Muscle of leg (tissue), 11 donors: Measurements from ENCODE around the gene SERTAD4. TPM values are rescaled to one million over a fixed set of nuclear protein-coding genes. Genes with fewer than 3 reads are reported as not detected.

Experiments
- DNase-seq: peaks from one replicate; pipeline ENCODE4 v3.0.0; 2013
- H3K27ac ChIP-seq: one replicate; pipeline ENCODE4 v1.5.1; 2013; ENCODE audit warnings: mild to moderate bottlenecking, low read length, control low read depth
- H3K27me3 ChIP-seq: one replicate; pipeline ENCODE4 v1.6.1; 2013; ENCODE audit warnings: low read length; ENCODE audit not compliant: control insufficient read depth, insufficient read depth
- H3K36me3 ChIP-seq: one replicate; pipeline ENCODE4 v1.6.1; 2013; ENCODE audit warnings: low read length; ENCODE audit not compliant: control insufficient read depth, insufficient read depth
- H3K4me1 ChIP-seq: one replicate; pipeline ENCODE4 v1.6.1; 2013; ENCODE audit warnings: low read length; ENCODE audit not compliant: control insufficient read depth, insufficient read depth
- H3K4me3 ChIP-seq: one replicate; pipeline ENCODE4 v1.5.1; 2013; ENCODE audit warnings: low read length, control low read depth
- H3K9me3 ChIP-seq: replicated peaks from 2 replicates; pipeline ENCODE4 v1.6.1; 2013; ENCODE audit warnings: low read depth, low read length; ENCODE audit not compliant: control insufficient read depth
- WGBS: methylation state at CpG from one replicate; pipeline ENCODE4 v1.1.5; 2013; ENCODE audit warnings: missing lambda C conversion rate; ENCODE audit not compliant: insufficient coverage; 5-methylcytosine and 5-hydroxymethylcytosine counted together
- polyA plus RNA-seq, 8 donors: library from polyadenylated mRNA; unstranded; fragments of 120-200 nt; gene quantifications; one replicate each; pipeline versions ENCODE4 v1.2.1 to v1.2.3, GENCODE V29; 2013; ENCODE audit warnings: inconsistent platforms in 1 of 8, low replicate concordance in 1 of 8; ENCODE audit not compliant: insufficient read length in 8 of 8, insufficient read depth in 1 of 8
- total RNA-seq: library from RNA; stranded (reverse); fragments of 120-200 nt; gene quantifications from one replicate; pipeline ENCODE4 v1.2.4, GENCODE V29; 2013

Gene SERTAD4
- total and polyA plus RNA-seq, 9 donors = 3.6 to 13.1 (median 6.4) TPM

- no peak for DNase-seq
- H3K4me1 ChIP-seq = no peaks in the 10 kb centered on the region
- H3K9me3 ChIP-seq = no peaks in the 10 kb centered on the region
- H3K4me3 ChIP-seq = no peak overlapping the region
- H3K27me3 ChIP-seq = no peaks in the 10 kb centered on the region
- H3K27ac ChIP-seq = no peak overlapping the region
- no peaks in the 10 kb centered on the region for H3K36me3 ChIP-seq
- no CpG with 5 or more reads among the region's 3 CpGs for WGBS
These were observed 30.9 kb upstream of the SERTAD4 start for GRCh38 chr1:210201681-210202080.

GRCh38 chr1:210207597-210208450 is 24.8 kb upstream of the SERTAD4 start:
- Histone ChIP-seq H3K27ac (no peak overlapping the region), H3K27me3 (no peaks in the 10 kb centered on the region), H3K4me1 (no peaks in the 10 kb centered on the region), H3K9me3 (no peaks in the 10 kb centered on the region), H3K4me3 (no peak overlapping the region), H3K36me3 (no peaks in the 10 kb centered on the region)
- no peak for DNase-seq
- 100% methylated on average over 1 of the region's 2 CpGs for WGBS

- WGBS = no CpG with 5 or more reads among the region's 8 CpGs
- H3K27me3 ChIP-seq = no peaks in the 10 kb centered on the region
- no peaks in the 10 kb centered on the region for H3K9me3 ChIP-seq
- no peaks in the 10 kb centered on the region for H3K36me3 ChIP-seq
- no peak for DNase-seq
- H3K27ac ChIP-seq = no peak overlapping the region
- no peak overlapping the region for H3K4me3 ChIP-seq
- no peaks in the 10 kb centered on the region for H3K4me1 ChIP-seq
These were observed 19.3 kb upstream of the SERTAD4 start for GRCh38 chr1:210213335-210213734.

- DNase-seq = no peak
- WGBS = 92% methylated on average over 2 of the region's 4 CpGs
- no peak overlapping the region for H3K4me3 ChIP-seq
These were observed 17.8 kb upstream of the SERTAD4 start for GRCh38 chr1:210214573-210215409.

GRCh38 chr1:210217482-210217881 is 15.1 kb upstream of the SERTAD4 start:
- Histone ChIP-seq H3K36me3 (no peaks in the 10 kb centered on the region), H3K9me3 (no peaks in the 10 kb centered on the region), H3K4me1 (peaks cover 3% of the 10 kb centered on the region), H3K27ac (no peak overlapping the region), H3K27me3 (no peaks in the 10 kb centered on the region), H3K4me3 (no peak overlapping the region)
- no peak for DNase-seq
- WGBS = no CpG with 5 or more reads among the region's 5 CpGs

More at GRCh38 chr1:210214573-210215409, 17.8 kb upstream of the SERTAD4 start:
- Histone ChIP-seq H3K27me3 (no peaks in the 10 kb centered on the region), H3K9me3 (no peaks in the 10 kb centered on the region), H3K27ac (no peak overlapping the region), H3K4me1 (no peaks in the 10 kb centered on the region), H3K36me3 (no peaks in the 10 kb centered on the region)

GRCh38 chr1:210218047-210218446 is 14.5 kb upstream of the SERTAD4 start:
- Histone ChIP-seq H3K27ac (no peak overlapping the region), H3K4me1 (peaks cover 3% of the 10 kb centered on the region), H3K9me3 (no peaks in the 10 kb centered on the region), H3K4me3 (no peak overlapping the region), H3K36me3 (no peaks in the 10 kb centered on the region), H3K27me3 (no peaks in the 10 kb centered on the region)
- WGBS = 82% methylated on average over 2 of the region's 4 CpGs
- no peak for DNase-seq

GRCh38 chr1:210222340-210223006 is 10.1 kb upstream of the SERTAD4 start:
- Histone ChIP-seq H3K9me3 (no peaks in the 10 kb centered on the region), H3K36me3 (no peaks in the 10 kb centered on the region), H3K4me1 (peaks cover 3% of the 10 kb centered on the region), H3K4me3 (no peak overlapping the region), H3K27ac (no peak overlapping the region), H3K27me3 (no peaks in the 10 kb centered on the region)
- peak; percentile 35 for DNase-seq
- 31% methylated on average over 3 of the region's 6 CpGs for WGBS

- WGBS = 4% methylated on average over 5 of the region's 5 CpGs
- no peaks in the 10 kb centered on the region for H3K36me3 ChIP-seq
- H3K4me1 ChIP-seq = peaks cover 3% of the 10 kb centered on the region
- no peaks in the 10 kb centered on the region for H3K27me3 ChIP-seq
- H3K9me3 ChIP-seq = no peaks in the 10 kb centered on the region
- no peak overlapping the region for H3K4me3 ChIP-seq
- no peak overlapping the region for H3K27ac ChIP-seq
- DNase-seq = peak; percentile 47
These were observed 9.2 kb upstream of the SERTAD4 start for GRCh38 chr1:210223226-210223904.

- WGBS = 92% methylated on average over 1 of the region's 1 CpG
- Histone ChIP-seq H3K9me3 (no peaks in the 10 kb centered on the region), H3K27me3 (peaks cover 2% of the 10 kb centered on the region), H3K27ac (no peak overlapping the region), H3K36me3 (no peaks in the 10 kb centered on the region), H3K4me3 (no peak overlapping the region), H3K4me1 (peaks cover 6% of the 10 kb centered on the region)
- no peak for DNase-seq
These were observed 4.4 kb upstream of the SERTAD4 start for GRCh38 chr1:210228158-210228557.
